HG02970 (cell line): ENCODE measurements around the gene ZMIZ1.

ENCODE experiments used
- ATAC-seq: cut with Tn5 transposase; IDR thresholded peaks from one replicate; pipeline ENCODE4 v1.9.1; 2021; ENCODE audit warnings: mild to moderate bottlenecking, moderate library complexity, moderate number of reproducible peaks; ENCODE audit not compliant: unreplicated experiment, low FRiP score

Gene ZMIZ1

GRCh38 chr10:79079490-79080355 lies 11.0 kb downstream of the ZMIZ1 start:
- no peak for ATAC-seq

- ATAC-seq = no peak
Measured at GRCh38 chr10:79081353-79082034, 12.7 kb downstream of the ZMIZ1 start.

GRCh38 chr10:79082035-79082373 lies 13.2 kb downstream of the ZMIZ1 start:
- ATAC-seq = no peak

DNA sequence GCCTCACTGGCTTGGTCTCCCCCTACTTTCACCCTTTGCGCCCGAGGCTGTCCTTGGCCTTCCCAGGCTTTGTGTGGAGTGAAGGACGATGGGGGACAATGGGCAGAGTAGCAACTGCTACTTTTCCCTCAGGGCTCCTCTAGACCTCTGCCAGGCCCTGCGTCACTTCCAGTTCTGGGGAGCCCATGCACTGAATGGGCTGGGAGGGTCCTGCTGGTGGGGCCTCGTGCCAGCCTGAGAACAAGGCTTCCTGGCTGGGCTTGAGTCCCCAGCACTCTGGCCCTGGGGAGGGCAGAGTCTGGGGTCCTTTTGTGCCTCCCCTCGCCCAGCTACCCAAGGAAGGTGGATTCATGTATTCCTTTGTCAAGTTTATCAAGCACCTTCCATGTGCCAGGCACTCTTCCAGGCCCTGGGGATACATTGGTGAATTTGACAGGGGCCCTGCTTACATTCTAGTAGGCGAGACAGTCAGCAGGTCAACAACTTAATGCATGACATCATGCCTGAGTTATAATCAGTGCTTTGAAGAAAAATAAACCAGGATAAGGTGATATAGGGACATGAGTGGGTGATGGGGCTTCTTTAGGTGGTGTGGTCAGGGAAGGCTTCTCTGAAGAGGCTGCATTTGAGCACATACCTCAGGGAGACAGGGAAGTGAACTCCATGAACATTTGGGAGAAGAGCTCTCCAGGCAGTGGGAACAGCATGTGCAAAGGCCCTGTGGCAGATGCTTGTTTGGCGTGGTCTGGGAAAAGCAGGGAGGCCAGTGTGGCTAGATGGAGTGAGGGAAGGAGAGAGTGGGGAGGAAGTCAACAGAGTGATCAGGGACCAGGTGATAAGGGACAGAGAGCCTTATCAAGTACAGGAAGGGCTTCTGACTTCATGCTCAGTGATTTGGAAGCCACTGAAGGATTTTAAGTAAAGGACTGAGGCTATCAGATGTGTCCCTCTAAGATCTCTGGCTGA lies 14.1 kb downstream of the ZMIZ1 start:
- no peak for ATAC-seq

GRCh38 chr10:79084012-79084971 lies 15.5 kb downstream of the ZMIZ1 start:
- ATAC-seq = peak; percentile 43

- ATAC-seq = no peak
Measured at GRCh38 chr10:79084972-79085597, 16.3 kb downstream of the ZMIZ1 start.

DNA sequence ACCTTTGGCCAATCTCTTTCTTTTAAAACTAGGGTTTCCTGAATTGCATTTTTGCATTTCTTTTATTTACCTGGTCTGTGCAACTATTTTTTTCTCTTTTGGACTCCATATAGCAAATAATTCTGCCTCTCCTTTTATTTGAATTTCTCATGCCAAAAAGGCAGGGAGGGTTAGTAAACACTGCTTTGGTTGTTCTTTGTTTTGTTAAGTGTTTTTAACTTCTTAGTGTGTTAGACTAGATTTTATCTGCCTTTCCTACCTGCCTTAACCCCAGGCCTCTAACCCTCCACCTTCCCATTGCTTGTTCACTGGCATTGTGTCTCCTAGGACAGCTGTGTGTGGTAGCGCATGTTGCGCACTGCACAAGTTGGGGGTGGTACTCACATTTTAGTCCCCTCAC lies 18.1 kb downstream of the ZMIZ1 start:
- no peak for ATAC-seq

GRCh38 chr10:79087721-79088120 lies 19.0 kb downstream of the ZMIZ1 start:
- ATAC-seq = no peak

GRCh38 chr10:79088176-79088575 lies 19.4 kb downstream of the ZMIZ1 start:
- no peak for ATAC-seq

- ATAC-seq = no peak
Measured at GRCh38 chr10:79088613-79089355, 20.0 kb downstream of the ZMIZ1 start.

- ATAC-seq = no peak
Measured at GRCh38 chr10:79089632-79090031, 20.9 kb downstream of the ZMIZ1 start.

- no peak for ATAC-seq
Measured at GRCh38 chr10:79090134-79090803, 21.5 kb downstream of the ZMIZ1 start.

- ATAC-seq = no peak
Measured at GRCh38 chr10:79092292-79092896, 23.6 kb downstream of the ZMIZ1 start.

GRCh38 chr10:79093658-79094411 lies 25.1 kb downstream of the ZMIZ1 start:
- no peak for ATAC-seq

GRCh38 chr10:79094412-79095175 lies 25.8 kb downstream of the ZMIZ1 start:
- no peak for ATAC-seq

- ATAC-seq = no peak
Measured at GRCh38 chr10:79095316-79095715, 26.6 kb downstream of the ZMIZ1 start.
